GM18868 (cell line): ENCODE results near the gene POLR2E.
"Not testable (repeated sequence)": the region's sequence is repeated elsewhere in the genome, so short reads cannot be mapped to it uniquely, and the experiment has no call there.

Experiments
- ATAC-seq: cut with Tn5 transposase; IDR thresholded peaks from one replicate; pipeline ENCODE4 v1.9.1; 2021; ENCODE audit warnings: mild to moderate bottlenecking, moderate library complexity; ENCODE audit not compliant: unreplicated experiment

Gene POLR2E

DNA sequence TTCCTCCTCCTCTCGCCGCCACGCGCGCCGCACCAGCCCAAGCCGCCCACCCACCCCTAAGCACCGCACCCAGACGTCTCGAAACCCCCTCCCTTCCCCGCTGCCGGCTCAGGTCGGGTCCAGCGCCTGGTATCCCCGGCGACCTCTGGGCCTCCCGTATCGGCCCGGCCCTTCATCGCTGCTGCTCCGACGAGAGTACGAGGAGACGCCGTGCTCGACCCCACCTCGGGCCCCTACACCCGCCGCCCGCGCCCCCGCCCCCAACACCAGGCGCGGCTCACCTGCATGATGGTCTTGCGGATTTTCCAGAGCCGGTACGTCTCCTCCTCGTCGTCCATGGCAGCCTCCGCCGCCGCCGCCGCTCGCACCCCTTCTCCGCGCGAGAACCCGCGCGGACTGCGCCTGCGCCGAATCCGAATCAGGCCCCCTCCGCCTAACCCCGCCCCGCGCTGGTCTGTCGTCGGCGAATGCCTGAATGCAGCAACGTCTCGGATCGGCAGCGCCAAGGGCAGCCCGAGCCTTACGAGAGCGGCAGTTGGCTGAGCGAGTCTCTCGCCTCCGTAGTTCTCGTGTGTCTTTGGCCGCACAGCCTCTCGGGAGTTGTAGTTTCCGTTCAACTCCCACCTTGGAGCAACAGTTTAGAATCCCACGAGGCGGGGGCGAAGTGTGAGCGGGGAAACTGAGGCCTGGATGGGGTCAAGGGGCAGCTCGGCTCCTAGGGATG, at the start of gene POLR2E:
POLR2E (minus strand) TSS at position 398 of the 724 bp plus-strand sequence; CDS start at position 338, 60 bp downstream.
- peak; percentile 82 for ATAC-seq

DNA sequence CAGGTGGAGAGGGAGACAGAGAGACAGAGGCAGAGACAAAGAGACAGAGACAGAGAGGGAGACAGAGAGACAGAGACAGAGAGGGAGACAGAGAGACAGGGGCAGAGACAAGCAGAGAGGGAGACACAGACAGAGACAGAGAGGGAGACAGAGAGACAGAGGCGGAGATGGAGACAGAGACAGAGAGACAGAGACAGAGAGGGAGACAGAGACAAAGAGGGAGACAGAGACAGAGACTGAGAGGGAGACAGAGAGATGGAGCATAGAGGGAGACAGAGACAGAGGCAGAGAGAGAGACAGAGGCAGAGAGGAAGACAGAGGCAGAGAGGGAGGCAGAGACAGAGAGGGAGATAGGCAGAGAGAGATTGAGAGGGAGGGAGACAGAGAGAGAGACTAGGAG, 49.6 kb upstream of the POLR2E start:
- ATAC-seq, result no peak

DNA sequence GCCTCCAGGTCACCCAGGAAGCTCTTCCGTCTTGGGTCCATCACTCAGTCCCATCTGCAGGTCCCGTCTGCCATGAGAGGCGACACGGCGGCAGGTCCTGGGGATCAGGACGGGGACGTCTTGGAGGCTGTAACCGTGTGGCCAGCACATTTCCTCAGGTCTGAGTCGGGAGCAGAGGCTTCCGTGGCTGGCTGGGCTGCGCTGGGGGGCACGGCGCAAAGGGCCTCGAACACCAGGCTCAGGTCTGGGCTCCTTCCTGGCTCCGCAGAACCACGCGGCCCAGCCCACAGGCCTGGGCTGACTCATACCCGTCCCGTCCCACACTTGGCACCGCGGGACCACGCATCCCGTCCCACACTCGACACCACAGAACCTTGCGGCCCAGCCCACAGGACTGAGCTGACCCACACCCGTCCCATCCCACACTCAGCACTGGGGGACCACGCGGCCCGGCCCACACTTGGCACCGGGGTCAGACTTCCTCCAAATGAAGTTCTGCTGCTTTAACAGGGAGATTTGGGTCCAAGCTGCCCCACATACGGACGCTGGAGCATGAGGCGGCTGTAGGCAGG, 48.7 kb upstream of the POLR2E start:
- ATAC-seq, result no peak

DNA sequence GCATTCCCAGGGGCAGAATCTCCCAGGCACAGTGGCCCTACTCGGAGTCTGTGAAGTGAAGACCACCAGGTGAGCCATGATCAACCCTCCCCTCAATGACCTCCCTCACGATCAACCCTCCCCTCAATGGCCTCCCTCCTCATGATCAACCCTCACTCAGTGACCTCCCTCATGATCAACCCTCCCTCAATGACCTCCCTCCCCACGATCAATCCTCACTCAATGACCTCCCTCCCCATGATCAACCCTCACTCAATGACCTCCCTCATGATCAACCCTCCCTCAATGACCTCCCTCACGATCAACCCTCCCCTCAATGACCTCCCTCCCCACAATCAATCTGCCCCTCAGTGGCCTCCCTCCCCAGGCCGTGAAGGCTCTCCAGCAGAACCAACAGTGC, 46.8 kb upstream of the POLR2E start:
- no peak for ATAC-seq

DNA sequence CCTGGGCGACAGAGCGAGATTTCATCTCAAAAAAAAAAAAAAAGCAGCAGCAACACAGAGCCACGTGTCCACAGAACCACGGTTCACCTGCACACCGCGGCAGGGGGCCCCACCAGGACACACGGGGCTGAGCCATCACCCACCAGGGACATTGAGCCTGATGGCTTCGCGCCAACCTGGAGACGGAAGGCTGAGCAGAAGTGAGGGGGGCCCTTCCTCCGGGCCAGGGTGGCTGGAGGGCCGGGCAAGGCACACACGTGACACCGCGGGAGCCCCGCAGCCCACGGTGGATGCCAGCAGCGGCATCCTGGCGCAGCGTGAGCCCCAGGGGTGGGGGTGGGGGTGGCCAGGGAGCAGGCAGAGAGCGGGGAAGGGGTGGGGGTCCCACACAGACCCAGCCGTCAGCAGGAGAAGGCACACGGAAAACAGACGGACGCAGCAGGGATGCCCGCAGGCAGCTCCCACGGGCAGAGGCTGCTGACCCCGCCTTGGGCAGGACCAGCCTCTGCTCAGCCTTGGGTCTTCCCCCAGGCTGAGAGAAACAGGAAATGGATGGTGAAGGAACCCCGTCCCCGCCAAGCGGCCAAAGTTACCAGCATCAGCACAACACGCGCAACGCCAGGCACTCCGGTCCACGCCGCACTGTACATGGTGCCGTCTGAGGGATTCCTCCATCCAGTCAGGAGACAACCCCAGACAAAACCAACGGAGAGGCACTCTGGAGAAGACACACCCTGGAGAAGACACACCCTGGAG, 45.3 kb upstream of the POLR2E start:
- no peak for ATAC-seq

DNA sequence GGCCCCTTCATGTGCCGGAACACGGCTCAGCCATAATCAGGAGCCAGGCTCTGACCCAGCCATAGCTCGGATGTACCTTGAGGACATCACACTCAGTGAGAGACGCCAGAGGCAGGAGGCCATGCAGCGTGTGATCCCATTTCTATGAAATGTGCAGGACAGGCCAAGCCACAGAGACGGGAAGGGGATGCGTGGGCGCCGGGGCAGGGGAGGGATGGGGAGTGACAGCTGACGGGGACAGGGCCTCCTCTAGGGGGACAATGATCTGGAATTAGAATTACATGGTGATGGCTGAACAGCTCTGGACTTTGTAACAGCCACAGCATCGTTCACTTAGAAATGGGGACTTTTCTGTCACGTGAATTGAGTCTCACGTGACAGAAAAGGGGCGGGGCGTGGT, 44.0 kb upstream of the POLR2E start:
- ATAC-seq, result no peak

DNA sequence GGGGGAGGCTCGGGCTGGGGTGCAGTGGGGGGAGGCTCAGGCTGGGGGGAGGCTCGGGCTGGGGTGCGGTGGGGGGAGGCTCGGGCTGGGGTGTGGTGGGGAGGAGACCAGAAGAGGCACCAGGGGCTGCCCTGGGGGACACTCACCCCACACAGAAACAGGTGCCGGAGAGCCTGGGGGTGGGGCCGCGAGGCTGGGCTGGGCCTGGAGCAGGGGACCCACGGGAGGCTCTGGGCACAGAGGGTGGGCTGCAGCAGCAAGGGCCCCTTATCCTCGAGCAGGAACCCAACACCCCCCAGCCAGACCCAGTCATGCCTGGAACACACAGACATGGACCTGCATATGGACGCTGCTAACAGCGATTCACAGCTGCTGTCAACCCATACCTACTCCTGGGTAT, 42.9 kb upstream of the POLR2E start:
- ATAC-seq, result no peak

DNA sequence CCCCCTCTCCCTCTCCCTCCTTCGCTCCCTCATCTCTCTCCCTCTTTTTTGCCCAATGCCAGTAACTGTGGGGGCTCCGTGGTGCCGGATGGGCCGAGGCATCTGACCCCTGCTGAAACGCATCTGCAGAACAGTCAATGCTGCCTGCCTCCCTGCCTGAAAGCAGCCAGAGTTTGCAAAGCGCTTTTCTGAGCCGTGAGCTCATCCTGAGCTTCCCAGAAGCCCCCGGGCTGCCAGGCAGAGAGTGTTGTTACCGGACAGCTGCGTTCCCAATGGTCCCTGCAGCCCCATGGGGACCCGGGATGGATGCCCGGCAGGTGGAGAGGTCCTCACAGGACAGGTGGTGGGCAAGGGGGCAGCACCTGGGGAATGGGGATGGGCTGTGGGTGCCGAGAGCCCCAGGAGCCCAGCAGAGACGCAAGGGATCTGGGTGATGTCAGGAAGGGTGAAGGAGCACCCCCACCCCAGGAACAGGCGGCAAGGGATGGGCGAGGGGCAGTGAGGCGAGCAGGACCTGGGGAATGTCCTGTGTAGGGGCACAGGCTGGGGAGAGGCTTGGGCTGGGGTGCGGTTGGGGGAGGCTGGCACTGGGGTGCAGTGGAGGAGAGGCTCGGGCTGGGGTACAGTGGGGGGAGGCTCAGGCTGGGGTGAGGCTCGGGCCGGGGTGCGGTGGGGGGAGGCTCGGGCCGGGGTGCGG, 41.6 kb upstream of the POLR2E start:
- ATAC-seq, result no peak

DNA sequence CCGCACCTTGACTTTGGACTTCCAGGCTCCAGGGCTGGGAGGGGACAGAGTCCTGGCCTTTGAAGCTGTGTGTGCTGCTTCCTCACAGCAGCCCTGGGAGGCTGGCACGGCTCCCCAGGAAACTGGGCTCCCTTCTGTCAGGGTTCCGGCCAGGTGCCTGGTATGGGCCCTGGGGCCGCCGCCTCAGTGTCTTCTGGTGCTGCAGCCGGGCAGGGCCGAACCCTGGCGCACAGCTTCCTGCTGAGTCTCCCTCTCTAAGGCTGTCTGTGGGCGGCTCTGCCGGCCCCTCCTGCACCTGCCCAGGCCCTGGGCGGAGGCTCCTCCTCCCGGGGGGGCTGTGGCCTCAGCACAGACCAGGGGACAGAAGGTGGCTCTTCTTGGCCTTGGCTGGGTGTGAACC, 41.0 kb upstream of the POLR2E start:
- no peak for ATAC-seq

DNA sequence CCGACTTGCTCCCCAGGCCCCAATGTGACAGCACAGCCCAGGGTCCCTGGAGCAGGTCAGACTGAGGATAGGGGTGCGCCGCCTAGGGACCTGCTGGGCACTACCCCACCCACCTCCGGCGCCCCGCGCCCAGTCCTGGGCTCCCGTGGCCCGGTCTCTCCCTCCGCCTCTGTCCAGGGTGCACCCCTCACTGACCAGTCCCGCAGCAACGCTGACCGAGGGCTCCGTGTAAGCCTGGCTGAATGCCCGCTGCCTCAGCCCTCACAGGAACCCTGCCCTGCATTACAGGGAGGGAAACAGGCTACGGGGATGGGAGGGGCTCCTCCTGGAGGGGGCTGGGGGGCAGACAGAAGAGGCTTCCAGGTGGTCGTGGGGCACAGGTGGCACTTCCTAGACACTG, 40.3 kb upstream of the POLR2E start:
- no peak for ATAC-seq

DNA sequence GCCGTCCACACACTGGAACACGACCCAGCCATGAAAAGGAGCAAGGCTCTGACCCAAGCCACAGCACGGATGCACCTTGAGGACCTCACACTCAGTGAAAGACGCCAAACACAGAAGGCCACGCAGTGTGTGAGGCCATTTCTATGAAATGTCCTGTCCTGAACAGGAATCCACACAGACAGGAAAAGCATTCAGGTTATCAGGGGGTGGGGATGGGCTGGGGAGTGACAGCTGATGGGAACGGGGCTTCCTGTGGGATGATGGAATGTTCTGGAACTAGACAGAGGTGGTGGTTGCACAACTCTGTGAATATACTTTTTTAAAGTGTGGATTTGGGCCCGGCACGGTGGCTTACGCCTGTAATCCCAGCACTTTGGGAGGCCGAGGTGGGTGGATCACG, 39.3 kb upstream of the POLR2E start:
- ATAC-seq, result no peak

DNA sequence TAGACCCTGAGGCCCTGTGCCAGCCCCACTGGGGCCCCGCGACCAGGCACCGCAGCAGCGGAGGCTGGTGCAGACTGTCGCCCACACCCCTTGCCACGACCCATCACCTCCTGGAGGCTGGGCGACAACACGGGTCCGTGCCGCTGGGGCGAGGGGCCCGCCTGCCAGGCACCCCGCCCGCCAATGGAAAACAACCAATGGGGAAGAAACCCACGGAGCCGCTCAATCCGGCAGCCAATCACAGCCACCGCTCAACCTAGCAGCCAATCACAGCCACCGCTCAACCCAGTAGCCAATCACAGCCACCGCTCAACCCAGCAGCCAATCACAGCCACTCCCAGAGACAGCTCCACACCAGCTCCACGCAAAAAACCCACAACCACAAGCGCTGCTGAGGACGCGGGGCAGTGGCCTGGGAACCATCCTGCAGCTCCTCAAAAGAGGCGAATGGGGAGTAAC, 38.3 kb upstream of the POLR2E start:
- ATAC-seq, result no peak

DNA sequence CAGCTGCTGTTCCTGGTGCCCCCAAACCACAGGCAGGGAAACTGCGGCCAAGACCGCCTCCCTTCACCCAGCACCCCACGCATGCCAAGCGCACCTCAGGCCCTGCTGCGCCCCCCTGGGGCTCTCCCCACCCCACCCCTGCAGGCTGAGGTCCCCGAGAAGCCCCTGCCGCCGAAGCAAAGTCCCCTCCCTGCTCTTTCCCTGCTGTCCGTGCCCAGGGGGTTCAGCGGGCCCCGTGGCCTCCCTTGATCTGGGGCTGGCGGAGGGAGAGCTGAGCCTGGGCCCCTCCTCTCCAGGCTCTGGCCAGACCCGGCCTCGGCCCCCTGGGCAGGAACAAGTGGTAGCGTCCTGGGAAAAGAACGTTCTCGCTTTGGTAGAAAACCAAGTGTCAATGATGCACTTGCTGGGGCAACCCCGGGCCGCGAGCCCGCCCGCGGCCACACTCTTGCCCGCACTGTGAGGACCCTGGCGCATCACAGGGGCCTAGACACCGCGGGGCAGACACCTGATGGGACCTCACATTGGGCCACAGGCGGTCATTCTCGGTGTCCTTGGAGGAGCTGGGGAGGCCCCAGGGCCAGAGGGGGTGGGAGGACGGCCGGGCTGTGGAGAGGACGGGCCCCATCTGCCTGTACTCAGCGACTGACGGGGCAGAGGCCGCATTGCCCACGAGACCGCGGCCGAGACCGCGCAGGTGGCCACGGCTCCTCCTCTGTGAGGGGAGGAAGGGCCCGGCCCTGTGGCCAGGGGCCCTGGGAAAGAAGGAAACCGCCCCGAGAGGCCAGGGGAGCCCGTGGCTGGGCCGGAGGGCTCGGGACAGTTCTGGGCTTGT, 37.6 kb upstream of the POLR2E start:
- ATAC-seq, result peak; percentile 9

DNA sequence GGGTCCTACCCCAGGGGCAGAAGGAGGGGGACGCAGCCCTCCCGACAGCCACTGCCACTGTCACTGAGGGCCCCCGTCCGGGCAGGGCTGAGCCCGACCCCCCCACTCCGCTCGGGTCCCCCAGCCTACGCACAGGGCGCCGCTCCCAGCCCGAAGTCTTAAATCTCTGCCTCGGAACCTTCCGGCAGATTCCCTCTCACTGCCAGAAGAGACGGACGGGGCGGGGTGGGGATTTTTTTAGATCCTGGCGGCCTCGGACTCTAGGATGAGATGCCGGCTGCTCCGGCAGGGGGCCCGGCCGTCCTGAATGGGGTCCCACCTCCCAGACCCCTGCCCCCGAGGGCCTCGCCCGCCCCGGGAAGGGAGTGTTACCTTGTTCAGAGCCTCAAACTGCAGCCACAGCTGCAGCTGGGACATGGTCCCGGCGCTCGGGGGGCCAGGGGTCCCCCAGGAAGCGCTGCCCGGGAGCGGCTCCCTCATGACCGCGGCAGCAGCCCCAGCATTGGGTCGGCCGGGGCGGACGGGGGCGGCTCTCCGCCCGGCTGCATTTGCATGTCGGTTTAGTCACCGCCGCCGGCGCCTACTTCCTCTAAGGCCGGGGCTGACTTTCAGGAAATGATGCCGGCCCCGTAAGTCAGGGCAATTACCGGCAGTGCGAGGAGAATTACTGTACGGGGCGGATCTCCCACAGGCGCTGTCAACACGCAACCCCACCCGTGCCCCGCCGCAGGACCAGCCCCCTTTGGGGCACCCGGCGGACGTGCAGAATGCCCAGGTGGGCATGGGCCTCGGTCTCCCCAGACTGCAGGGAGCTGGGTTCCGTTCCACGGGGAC, 36.8 kb upstream of the POLR2E start:
- ATAC-seq, result peak; percentile 55

DNA sequence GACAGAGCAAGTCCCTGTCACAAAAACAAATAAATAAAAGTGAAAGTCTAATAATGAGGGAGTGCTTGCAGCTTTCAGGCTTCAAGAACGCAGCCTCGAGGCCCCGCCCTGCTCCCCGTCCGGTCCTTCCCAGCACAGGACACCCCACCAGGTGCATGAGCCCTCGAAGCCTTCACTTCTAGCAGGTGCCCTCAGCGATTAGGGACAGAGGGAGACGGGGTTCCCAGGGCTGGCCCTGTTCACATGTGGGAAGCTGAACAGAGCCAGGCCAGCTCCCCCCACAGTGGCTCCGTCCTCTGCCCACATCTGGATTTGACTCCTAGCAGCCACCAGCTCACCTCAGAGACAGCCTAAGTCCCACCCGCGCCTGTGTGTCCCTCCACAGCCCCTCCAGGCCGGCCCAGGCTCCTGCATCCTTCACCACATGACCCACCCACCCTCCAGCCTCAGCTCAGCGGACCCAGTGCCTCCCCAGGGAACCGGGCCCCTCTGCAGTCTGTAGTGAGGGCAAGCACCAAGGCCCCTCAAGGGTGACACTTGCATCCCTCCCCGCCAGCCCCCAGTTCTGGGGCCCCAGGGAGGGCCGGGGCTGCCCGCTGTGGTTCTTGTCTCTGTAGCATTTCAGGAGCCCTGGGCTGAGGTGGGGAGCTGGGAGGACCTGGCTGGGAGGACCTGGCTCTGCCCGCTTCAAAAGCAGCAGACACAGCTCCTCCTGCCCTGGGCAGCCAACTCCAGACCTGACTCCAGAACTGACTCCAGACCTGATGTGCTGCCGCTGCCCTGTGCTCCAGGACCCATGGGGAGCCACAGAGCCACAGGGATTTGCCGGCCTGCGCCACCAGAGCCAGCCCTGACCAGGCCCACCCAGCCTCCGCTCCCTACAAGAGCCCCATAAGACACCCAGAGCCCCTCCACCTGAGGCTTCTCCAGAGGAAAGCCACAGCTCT, 35.9 kb upstream of the POLR2E start:
- ATAC-seq, result no peak

DNA sequence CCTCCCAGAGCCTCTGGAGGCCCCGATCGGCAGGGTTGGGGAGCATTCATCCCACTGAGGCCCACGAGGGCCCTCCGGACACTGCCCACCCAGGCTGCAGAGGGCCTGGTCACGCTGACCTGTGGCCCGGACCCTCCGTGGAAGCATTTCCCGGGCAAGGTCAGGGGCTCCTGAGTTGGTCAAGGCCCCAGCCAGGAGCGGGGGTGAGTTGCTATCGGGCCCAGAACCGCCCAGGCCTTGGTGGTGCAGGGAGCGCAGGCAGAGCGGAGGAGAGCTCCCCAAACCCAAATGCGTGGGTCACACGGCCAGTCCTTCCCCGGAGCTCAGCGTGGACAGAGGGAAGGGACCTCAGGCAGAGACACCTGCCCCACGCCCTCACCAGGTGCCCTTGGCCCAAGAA, 34.4 kb upstream of the POLR2E start:
- ATAC-seq, result no peak

DNA sequence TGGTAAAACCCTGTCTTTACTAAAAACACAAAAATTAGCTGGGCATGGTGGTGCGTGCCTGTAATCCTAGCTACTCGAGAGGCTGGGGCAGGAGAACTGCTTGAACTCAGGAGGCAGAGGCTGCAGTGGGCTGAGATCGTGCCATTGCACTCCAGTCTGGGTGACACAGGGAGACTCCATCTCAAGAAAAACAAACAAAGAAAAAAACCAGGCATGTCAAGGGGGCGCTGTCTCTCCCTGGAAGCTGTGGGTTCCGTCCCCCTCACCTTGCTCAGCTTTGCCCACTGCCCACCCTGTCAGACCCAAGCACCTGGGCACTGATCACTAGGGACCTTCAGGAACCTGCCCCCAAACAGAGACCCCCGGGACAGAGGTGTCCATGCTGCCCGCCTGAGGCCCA, 33.9 kb upstream of the POLR2E start:
- not testable (repeated sequence) for ATAC-seq

DNA sequence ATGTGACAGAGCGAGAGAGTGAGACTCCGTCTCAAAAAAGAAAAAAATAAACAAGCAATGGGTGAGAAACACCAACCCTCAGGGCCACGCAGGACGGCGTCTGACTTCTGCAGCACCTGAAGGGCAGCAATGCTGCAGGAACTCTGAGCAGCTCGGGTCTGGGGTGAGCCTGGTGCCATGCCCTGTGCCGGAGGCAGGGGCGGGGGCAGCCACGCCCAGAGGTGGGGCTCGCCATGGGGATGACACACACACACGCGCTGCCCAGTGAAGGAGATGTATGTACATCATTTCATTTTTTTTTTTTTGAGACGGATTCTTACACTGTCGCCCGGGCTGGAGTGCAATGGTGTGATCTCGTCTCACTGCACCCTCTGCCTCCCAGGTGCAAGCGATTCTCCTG, 32.9 kb upstream of the POLR2E start:
- ATAC-seq, result no peak
